Measurements from ENCODE around the gene ACOX1.
A peak's percentile ranks its signal among the peaks of the same experiment; 100 is the strongest.
"Not testable (repeated sequence)": the region's sequence is repeated elsewhere in the genome, so short reads cannot be mapped to it uniquely, and the experiment has no call there.

The ACOX1 gene

DNA sequence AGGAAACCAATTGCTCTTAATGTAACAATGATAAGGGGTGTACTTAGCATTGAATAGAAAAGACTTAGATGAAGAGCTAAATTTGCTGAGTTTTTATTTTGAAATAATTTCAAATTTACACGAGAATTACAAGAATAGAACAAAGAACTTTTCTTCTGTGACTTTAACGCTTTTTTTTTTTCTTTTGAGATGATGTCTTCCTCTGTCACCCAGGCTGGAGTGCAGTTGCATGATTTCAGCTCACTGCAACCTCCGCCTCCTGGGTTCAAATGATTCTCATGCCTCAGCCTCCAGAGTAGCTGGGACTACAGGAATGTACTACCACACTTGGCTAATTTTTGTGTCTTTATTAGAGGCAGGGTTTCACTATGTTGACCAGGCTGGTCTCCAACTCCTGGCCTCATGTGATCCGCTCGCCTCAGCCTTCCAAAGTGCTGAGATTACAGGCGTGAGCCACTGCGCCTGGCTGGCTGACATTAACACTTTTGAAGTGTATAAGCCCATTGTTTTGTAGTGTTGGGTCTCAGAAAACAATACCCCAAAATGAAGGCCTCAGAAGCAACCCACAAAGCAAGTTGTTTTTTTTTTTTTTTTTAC is 2.2 kb upstream of the ACOX1 start:
- DNase-seq (ENCODE audit: low read depth), result no peak

DNA sequence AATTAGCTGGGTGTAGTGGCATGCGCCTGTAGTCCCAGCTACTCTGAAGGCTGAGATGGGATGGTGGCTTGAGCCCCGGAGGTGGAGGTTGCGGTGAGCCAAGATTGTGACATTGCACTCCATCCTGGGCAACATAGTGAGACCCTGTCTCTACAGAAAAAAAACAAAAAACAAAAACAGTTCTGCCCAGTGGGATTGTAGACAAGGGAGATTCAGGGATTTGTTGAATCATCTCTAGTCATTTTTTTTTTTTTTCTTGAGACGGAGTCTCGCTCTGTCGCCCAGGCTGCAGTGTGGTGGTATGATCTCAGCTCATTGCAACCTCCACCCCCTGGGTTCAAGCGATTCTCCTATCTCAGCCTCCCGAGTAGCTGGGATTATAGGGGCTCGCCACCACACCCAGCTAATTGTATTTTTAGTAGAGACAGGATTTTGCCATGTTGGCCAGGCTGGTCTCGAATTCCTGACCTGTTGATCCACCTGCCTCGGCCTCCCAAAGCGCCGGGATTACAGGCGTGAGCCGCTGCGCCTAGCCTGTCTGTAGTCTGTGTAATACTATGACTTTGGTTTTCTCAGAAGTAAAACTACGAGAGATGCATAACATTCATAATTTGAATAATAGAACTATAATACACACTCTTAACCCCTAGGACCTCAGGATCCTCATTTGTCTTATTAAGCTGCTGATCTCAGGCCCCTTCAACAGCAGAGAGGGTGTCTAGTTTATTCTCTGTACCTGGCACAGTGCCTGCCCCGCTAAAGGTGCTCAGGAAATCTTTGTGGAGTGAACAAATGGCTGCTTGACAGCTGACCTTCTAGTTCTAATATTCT is 1.4 kb upstream of the ACOX1 start:
- DNase-seq (ENCODE audit: low read depth), result no peak

DNA sequence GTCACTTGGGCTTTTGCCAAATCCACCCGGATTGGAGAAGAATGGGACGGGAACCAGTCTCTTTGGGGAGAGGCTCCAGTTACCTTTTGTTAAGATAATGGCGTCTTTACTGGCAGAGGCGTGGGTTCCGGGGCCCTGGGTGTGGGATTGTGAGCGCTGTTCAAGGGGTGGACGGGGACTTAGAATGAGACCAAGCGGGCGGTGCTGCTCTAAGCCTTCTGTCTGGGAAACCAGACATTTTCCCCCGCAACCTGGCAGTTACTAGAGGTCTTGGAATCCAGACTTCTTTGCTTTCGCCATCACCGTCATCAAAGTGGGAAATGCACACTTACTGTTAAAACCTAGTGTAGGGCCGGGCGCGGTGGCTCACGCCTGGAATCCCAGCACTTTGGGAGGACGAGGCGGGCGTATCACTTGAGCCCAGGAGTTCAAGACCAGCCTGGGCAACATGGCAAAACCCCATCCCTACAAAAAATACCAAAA is 780 bp upstream of the ACOX1 start:
- no peak for DNase-seq (ENCODE audit: low read depth)

DNA sequence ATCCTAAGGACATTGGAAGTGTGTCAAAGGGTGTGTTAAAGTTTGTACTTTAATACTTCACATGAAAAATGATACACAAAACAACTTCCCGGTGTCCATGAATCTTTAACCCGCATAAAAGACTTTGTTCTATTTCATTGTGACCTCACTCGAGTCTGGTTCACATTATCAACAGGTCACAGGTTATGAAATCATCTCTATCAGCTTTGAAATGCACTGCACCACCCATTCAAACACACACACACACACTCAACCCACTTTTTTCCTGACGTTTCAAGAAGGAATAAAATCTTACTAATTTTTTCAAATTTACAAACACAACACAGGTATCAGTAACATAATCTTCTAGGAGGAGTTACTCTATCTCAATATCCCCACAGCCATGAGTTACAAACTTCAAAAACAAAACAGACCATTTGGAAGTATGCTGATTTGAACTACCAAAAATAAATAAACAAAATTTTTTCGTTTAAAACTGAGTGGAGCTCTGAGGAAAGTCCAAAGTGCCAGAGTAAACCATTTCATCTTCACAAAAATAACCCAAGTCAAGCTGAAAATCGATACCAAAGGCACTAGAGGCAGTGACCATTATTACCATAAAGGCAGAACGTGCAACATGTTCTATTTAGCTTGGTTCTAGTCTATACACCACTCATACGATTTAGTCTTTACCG is 2.7 kb downstream of the ACOX1 start:
- no peak for DNase-seq (ENCODE audit: low read depth)

DNA sequence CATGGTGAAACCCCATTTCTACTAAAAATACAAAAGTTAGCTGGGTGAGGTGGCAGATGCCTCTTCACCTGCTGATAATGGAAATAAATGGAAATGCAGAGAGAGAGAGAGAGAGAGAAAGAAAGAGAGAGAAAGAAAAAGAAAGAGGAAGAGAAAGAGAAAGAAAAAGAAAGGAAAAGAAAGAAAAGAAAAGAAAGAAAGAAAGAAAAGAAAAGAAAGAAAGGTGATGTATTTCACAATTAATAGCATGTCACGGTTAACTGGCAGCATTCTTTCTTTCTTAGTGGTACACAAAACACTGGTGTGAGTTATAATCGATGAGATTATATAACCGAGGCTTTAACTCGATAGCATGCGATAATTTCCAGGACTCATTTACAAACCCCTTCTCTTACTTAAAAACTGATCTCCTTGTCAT is 3.2 kb downstream of the ACOX1 start:
- no peak for DNase-seq (ENCODE audit: low read depth)

DNA sequence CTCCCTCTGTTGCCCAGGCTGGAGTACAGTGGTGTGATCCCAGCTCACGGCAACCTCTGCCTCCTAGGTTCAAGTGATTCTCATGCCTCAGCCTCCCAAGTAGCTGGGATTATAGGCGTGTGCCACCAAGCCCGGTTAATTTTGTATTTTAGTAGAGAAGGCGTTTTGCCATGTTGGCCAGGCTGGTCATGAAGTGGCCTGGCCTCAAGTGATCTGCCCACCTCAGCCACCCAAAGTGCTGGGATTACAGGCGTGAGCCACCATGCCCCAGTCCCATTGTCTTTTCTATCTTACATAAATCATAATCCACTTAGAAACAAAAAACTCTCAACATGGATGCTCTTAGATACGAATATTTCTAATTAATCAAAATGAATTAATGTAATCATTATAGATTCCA is 3.8 kb downstream of the ACOX1 start:
- DNase-seq (ENCODE audit: low read depth), result not testable (repeated sequence)

DNA sequence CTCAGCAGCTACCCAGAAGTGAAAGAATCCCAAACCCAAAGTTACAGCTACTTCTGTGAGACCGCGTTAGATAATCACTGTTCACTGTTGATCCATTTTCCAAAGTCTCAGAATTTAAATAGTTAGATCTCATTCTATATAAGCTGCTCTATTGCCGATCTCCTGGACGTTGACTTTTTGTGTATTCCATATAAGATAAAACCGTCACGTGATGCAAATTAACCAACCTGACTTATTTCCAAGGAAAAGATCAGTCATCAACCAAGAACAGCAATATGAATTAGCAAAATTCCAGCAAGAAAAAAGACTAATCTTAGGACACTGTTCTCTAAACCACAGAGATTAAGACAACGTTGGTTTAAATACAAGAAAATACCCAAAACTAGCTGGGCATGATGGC is 8.3 kb downstream of the ACOX1 start:
- DNase-seq (ENCODE audit: low read depth), result no peak

DNA sequence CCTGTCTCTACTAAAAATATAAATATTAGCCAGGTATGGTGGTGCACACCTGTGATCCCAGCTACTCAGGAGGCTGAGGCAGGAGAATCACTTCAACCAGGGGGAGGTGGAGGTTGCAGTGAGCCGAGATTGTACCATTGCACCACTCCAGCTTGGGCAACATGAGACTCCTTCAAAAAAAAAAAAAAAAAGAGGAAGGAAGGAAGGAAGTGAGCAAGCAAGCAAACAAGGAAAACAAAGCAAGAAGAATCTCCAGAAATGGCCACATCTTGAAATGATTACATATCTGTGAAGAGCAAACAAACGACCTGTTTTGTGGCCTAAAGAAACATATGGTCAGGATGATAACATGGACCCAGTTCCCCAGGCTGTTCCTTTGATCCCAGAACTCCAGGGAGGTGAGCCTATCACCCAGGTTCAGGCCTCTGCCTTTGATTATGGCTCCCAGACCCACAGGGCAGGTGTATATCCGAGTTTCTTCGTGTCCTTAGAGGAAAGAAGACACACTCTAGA is 8.9 kb downstream of the ACOX1 start:
- DNase-seq (ENCODE audit: low read depth), result no peak

DNA sequence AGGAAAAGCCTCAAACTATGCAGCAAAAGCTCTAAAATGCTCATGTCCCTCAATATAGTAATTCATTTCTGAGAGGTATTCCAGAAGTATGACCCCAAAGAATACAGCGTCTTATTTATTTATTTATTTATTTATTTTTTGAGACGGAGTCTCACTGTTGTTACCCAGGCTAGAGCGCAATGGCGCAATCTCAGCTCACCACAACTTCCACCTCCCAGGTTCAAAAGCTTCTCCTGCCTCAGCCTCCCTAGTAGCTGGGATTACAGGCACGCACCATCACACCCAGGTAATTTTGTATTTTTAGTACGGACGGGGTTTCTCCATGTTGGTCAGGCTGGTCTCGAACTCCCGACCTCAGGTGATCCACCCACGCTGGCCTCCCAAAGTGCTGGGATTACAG is 9.9 kb downstream of the ACOX1 start:
- DNase-seq (ENCODE audit: low read depth), result not testable (repeated sequence)

DNA sequence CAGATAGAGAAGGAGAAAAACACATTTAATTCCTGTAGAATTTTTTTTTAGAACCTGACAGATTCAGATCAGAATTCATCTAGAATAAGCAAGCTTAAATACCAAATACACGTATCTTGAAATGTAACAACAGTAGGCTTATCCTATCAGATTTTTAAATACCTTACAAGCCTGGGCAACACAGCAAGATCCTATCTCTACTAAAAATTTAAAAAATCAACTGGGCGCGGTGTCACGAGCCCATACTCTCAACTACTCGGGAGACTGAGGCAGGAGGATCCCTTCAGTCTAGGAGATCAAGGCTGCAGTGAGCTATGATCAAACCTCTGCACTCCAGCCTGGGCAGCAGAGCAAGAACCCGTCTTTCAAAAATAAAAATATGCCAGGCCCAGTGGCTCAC is 13.5 kb downstream of the ACOX1 start:
- no peak for DNase-seq (ENCODE audit: low read depth)

DNA sequence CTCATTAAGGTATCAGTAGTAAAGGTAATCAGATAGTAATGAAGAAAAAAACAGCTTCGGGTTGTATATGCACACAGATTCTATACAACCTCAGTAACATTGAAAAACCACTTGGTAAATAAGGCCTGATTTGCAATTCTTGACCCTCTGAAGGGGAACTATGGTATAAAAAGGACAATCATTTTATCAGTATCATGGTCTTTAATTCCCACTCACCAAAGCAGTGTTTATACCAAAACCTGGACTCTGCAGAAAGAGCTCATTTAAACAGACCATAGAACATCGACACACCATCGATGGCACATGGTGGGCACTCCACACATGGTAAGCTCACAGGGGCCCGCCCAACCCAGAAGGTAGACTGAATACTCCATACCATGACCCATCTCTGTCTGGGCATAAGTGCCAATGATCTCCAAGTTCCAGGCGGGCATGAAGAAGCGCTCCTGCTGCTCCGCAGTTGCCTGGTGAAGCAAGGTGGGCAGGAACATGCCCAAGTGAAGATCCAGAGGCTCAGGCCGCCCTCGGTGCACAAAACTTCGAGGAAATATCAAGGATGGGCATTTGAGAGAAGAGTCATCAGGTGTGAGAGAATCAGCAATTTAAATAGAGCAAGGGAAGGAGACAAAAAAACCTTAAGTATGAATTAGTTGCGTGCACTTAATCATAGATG is 19.0 kb downstream of the ACOX1 start:
- DNase-seq (ENCODE audit: low read depth), result no peak

DNA sequence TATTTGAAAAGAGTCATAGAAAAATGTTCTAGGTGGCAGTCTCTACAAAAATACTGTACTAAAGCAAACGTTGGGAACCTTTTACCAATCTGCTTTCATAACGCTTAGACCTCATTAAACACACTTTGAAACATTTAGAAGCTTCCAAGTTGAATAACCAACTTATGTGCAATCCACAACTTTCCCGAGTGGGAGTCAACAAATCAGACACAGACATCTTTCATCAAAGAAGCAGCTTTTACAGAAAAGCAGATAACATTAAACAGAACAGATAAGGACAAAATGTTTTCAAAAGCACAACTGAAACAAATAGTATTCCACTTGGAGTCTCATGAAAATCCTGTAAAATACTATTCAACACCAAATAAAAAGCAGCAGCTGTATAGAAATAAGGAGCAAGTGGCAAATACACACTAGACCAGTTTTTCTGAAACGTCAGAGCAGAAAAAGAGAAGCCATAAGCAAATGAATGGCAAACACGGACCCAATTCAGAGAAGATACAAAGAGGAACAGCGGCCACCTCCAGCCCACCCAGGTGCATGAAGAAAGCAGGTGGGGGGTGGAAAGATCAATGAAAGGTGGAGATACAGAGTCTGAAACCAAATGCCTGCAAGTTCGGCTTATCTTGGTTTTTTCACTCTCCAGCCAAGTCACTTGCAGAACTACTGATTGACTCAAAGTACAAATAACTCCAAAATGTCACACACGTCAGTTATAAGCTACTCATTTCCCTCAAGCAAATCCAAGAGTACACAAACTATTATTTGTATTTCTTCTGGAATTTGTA is 19.7 kb downstream of the ACOX1 start:
- no peak for DNase-seq (ENCODE audit: low read depth)

DNA sequence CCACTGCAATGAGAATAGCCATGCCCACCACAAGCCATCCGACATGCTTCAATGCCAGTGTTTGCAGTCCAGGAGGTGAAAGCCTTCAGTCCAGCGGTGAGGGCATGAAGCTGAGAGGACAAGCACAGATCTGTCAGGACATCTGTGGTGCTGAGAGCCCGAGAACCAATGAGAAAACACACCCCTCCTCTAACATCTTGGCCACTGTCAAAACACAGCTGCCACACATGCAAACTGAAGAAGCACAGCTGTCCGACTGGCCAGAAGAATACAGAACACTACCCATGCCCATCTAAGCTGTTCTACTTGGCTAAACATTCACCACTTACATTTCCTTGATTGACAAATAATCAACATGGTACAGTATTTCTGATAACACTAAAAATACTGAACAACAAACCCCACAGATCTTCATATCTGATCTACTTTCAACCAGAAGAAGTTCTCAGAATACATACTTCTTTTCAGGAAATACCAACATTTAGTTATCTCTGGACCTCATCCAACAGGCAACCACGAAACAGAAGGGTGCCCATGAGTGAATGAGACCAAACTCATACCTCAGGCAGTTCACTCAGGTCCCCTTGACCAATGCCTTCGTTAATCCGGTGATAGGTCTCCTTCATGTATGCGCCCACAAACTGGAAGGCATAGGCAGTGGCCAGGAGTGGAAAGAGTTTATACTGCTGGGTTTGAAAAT is 28.0 kb downstream of the ACOX1 start:
- no peak for DNase-seq (ENCODE audit: low read depth)

DNA sequence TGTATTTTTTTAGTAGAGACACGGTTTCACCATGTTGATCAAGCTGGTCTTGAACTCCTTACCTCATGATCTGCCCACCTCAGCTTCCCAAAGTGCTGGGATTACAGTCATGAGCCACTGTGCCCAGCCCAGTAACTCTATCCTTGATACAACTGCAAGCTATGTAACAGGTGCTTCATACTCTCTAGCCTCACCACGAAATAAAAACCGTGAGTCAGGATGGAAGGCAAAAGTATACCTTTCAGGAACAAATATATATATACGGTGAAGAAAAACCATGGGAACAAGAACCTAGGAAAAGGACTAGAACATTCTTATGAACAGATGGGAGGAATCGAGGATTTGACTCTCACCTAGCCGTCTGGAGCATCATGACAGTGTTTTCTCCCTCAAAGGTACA is 28.5 kb downstream of the ACOX1 start:
- DNase-seq (ENCODE audit: low read depth), result no peak

DNA sequence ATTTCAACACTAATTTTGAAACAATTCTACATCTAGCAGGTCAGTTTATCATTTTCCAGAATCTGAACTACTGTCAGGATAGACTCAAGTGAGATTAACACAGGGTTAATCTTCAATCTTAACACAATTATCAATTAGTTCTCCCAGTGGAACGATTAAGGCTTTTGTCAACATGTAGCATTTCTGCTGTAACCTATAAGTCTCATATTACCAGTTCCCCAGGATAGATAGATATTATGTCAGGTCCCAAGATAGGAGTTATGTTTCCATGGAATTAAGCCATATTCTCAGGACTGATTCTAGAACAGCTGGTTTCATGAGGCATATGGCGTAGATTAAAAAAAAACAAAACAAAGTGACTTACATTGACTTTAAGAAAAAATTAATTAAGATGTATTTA is 33.8 kb downstream of the ACOX1 start:
- DNase-seq (ENCODE audit: low read depth), result no peak

DNA sequence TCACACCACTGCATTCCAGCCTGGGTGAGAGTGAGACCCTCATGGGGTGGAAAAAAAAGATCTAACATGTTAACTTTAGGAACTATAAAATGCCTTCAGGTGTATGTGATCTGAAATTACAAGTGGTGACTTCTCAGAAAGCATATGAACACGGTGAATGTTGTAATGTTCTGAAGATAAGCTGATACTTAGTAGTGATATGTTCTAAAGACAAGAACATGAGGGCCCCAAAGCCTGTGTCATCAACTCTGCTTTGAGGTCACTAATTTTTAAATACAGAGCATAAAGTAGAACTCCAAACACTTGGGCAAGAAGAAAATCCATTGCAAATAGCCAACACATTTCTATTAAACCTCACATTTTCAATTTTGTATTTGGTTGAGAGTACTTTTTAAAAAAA is 35.5 kb downstream of the ACOX1 start:
- DNase-seq (ENCODE audit: low read depth), result no peak

DNA sequence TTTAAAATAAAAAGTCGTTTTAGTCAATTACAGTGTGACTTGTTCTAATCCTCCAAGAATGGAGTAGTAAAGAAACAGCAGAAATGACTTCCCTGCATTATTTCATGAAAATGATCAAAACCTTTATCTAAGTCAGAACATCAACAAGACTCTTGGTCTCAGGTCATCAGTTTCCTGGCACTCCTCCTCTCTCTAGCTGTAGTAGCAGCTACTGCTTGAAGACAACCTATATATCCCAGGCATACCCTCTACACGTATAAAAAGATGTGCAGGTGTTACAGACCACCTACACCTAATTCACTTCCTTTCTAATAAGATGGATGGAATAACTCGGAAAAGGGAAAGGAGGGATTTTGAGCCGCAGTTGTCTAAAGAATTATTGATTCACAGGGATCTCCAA is 36.5 kb downstream of the ACOX1 start:
- DNase-seq (ENCODE audit: low read depth), result no peak

DNA sequence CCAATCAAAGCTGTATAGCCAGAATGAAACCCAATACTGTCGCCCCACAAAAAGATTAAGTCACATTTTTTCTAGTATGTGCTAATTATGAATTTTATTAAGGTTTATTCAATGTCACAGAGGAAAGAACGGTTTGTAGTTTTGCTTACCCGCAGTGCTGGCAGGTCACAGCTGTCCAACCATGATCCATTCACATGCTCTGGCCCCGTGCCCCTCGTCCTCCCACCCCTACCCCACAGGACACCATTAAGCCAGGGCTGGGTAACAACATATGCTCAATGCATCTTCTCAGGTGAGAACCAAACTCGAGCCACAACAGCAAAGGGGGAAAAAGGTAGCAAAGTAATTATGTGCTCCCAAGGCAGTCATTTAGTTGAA is 37.5 kb downstream of the ACOX1 start:
- DNase-seq (ENCODE audit: low read depth), result no peak

DNA sequence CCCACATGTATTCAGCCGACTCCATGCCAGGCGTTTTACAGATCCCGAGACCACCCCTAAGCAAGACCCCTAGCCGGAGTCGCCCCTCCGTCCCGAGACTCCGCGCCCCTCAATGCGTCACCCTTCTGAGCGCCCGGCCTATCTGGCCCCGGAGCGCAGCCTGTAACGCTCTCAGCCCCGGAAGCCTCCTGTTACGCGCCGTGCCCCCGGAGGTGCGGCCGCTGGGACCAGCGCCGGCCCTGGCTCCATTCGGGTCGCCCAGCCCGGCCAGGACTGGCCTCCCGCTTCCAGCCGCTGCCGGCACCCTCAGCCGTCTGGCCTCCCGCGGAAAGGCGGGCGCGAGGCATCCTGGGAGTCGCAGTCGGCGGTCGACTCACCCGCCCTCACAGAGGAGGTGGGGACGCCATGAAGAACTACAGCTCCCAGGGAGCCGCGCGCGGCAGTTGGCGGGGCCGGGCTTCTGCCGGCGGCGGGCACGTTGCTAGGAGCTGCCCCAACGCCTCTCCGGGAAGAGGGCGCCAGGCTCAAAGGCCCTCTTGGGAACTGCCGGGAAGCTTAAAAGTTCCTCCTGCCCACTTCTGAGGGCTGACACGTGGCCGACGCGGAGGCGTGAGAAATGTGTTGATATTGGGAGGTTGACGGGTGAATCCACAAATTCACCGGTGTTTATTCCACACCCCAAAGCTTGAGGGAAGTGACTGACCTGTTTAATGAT is 38.1 kb downstream of the ACOX1 start, which contains the start of gene FBF1:
FBF1 (minus strand) TSS at position 316 of the 715 bp plus-strand sequence. CDS start 2,893 bp downstream, outside the sequence.
- DNase-seq (ENCODE audit: low read depth), result peak; percentile 84

DNA sequence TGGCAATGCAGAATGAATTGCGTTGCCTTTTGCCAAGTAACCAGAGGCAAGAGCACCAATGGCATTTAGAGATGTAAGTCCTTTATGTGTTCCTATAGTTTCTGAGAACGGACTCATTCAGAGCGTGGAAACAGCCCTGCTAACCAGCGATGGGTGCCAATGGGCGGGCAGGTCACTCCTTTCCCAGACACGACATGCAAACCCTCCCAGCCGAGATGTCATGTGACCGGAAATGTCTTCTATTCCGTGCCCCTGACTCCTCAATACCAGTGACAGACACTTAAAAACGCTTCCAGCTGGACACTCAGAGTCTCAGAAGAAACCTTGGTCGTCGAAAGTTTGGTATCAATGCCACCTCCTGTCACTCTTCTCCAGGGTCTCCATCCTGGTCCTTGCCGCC is 41.3 kb downstream of the ACOX1 start:
- DNase-seq (ENCODE audit: low read depth), result no peak
